K562 (cell line): Measurements from ENCODE around the gene ALOX12. TPM values are rescaled to one million over a fixed set of nuclear protein-coding genes. Genes with fewer than 3 reads are reported as not detected.

Experiments used
- E4F1 ChIP-seq: fragments of 250-450 bp; sonication (Bioruptor Pico); IDR thresholded peaks from 2 replicates; pipeline ENCODE4 v1.5.0; 2021; ENCODE audit warnings: mild to moderate bottlenecking, borderline replicate concordance
- HDAC3 ChIP-seq: fragments of 450-650 bp; IDR thresholded peaks from 2 replicates; pipeline ENCODE4 v1.6.1; 2018; ENCODE audit warnings: borderline replicate concordance, mild to moderate bottlenecking, moderate library complexity; ENCODE audit not compliant: partially characterized antibody
- HEY1 ChIP-seq: fragments of 250-450 bp; sonication (Bioruptor Pico); IDR thresholded peaks from 2 replicates; pipeline ENCODE4 v1.5.0; 2020; ENCODE audit warnings: mild to moderate bottlenecking, moderate library complexity, borderline replicate concordance
- HNRNPUL1 ChIP-seq: fragments of 200-400 bp; formaldehyde crosslinking; IDR thresholded peaks from 2 replicates; pipeline ENCODE4 v1.6.1; 2017; ENCODE audit warnings: low read length
- JUN ChIP-seq, 2 experiments: sonication (generic) in 1 of 2; formaldehyde crosslinking in 1 of 2; IDR thresholded peaks; 2 replicates each; pipeline versions ENCODE4 v1.6.1 to v1.8.0; 2012 to 2022; ENCODE audit warnings: borderline replicate concordance in 2 of 2, mild to moderate bottlenecking in 2 of 2, improper control_type of control experiment in 1 of 2, low read depth in 1 of 2, low read length in 1 of 2, missing genetic modification reagents in 1 of 2
- NELFE ChIP-seq: IDR thresholded peaks from 2 replicates; pipeline ENCODE4 v1.6.1; 2011; ENCODE audit warnings: mild to moderate bottlenecking; ENCODE audit not compliant: insufficient read depth, insufficient read length
- RAD51 ChIP-seq: fragments of 450-650 bp; IDR thresholded peaks from 2 replicates; pipeline ENCODE4 v1.7.1; 2016; ENCODE audit warnings: low read depth, mild to moderate bottlenecking, borderline replicate concordance
- SAFB ChIP-seq: fragments of 200-400 bp; formaldehyde crosslinking; IDR thresholded peaks from 2 replicates; pipeline ENCODE4 v1.6.1; 2017; ENCODE audit warnings: low read depth, low read length, borderline replicate concordance
- SRSF9 ChIP-seq: fragments of 200-400 bp; formaldehyde crosslinking; IDR thresholded peaks from 2 replicates; pipeline ENCODE4 v1.6.1; 2017; ENCODE audit warnings: low read depth, low read length, borderline replicate concordance
- ZC3H4 ChIP-seq: sonication (generic); formaldehyde crosslinking; IDR thresholded peaks from 2 replicates; pipeline ENCODE4 v1.9.0; 2021; ENCODE audit warnings: missing genetic modification reagents, borderline replicate concordance
- ZNF318 ChIP-seq, 2 experiments: fragments of 450-650 bp; IDR thresholded peaks; 2 replicates each; pipeline ENCODE4 v1.6.1; 2016; ENCODE audit warnings: mild to moderate bottlenecking in 2 of 2, borderline replicate concordance in 1 of 2, low read depth in 1 of 2, moderate library complexity in 1 of 2
- ZNF436 ChIP-seq: fragments of 250-450, 450-650 bp; sonication (Bioruptor Pico); formaldehyde crosslinking; IDR thresholded peaks from 2 replicates; pipeline ENCODE4 v1.7.0; 2020; ENCODE audit warnings: mild to moderate bottlenecking
- polyA plus RNA-seq, 8 experiments: library from polyadenylated mRNA; depleted of rRNA in 4 of 8; stranded (reverse) in 5 of 8; unstranded in 3 of 8; fragments of >200 nt; fragmentation: Nextera tagmentation in 2 of 8; fragmentation: Illumina TruSeq in 1 of 8; extraction: Ambion mirVana in 2 of 8; extraction: Trizol in 1 of 8; gene quantifications; 2 replicates each; pipeline versions ENCODE4 v1.2.1 to v1.2.3, GENCODE V29; 2011 to 2014; ENCODE audit warnings: inconsistent platforms in 1 of 8, missing spikeins in 1 of 8
- total RNA-seq, 7 experiments: library from RNA; depleted of rRNA in 6 of 7; stranded (reverse); fragments of >200 nt in 6 of 7; fragmentation: Illumina TruSeq in 2 of 7; extraction: Trizol in 2 of 7; gene quantifications; 2 replicates each; pipeline versions ENCODE4 v1.2.1 to v1.2.3, GENCODE V29; 2011 to 2021; ENCODE audit warnings: low replicate concordance in 1 of 7

Gene ALOX12
- total and polyA plus RNA-seq, 9 of the 15 experiments (the other 6 are each of a cell fraction or from before 2014, with no cell fraction given) = 0.09 to 1.1 (median 0.47) TPM; not detected in 1

GRCh38 chr17:6998855-6999508 is 3.1 kb downstream of the ALOX12 start (continued):
- TF ChIP-seq ZNF318 (IDR thresholded peaks at IDR 0.05; ENCODE audit: borderline replicate concordance in 1 of 2, low read depth in 1 of 2) (no peak), JUN (IDR thresholded peaks at IDR 0.05; ENCODE audit: borderline replicate concordance, low read depth, low read length) (peak; percentile 93), JUN (CRISPR knock-in tag; IDR thresholded peaks at IDR 0.05; ENCODE audit: borderline replicate concordance) (no peak), HNRNPUL1 (no peak), E4F1 (CRISPR knock-in tag) (no peak), SAFB (no peak), ZNF436 (CRISPR knock-in tag) (no peak), HEY1 (CRISPR knock-in tag) (no peak), ZC3H4 (no peak), RAD51 (0 out of 2 replicates have a peak, but pooled peaks have one; percentile 9), HDAC3 (no peak), NELFE (no peak), SRSF9 (no peak)
